OCI-LY3 (cell line): ENCODE data around the gene GTPBP3.

Experiments
- H2AFZ ChIP-seq: fragments of 200-600, 300-600 bp; shearing (Covaris generic); 2 replicates; pipeline ENCODE4 v1.6.0; 2014; ENCODE audit warnings: antibody characterized with exemption, low read depth, low read length
- H3K27ac ChIP-seq: fragments of 200-600, 300-600 bp; sonication (generic); 2 replicates; pipeline ENCODE4 v1.5.1; 2014; ENCODE audit warnings: mild to moderate bottlenecking, low read length, moderate library complexity, mixed read lengths
- H3K27me3 ChIP-seq: fragments of 200-600, 300-600 bp; sonication (generic); 2 replicates; pipeline ENCODE4 v1.6.1; 2014; ENCODE audit warnings: low read depth, low read length, mixed read lengths
- H3K36me3 ChIP-seq: fragments of 200-600, 300-600 bp; sonication (generic); replicated peaks from 2 replicates; pipeline ENCODE3; 2014; ENCODE audit warnings: low read depth, low read length, mixed read lengths
- H3K4me1 ChIP-seq: fragments of 300-600, 200-600 bp; sonication (generic); 2 replicates; pipeline ENCODE4 v1.6.1; 2014; ENCODE audit warnings: low read length, mixed read lengths
- H3K4me2 ChIP-seq: fragments of 200-600, 300-600 bp; sonication (generic); 2 replicates; pipeline ENCODE4 v1.6.1; 2014; ENCODE audit warnings: low read length, mixed read lengths
- H3K4me3 ChIP-seq: fragments of 300-600, 200-600 bp; sonication (generic); 2 replicates; pipeline ENCODE4 v1.5.1; 2014; ENCODE audit warnings: antibody characterized with exemption, mild to moderate bottlenecking, low read length, moderate library complexity
- H3K79me2 ChIP-seq: fragments of 300-600, 200-600 bp; shearing (Covaris generic); 2 replicates; pipeline ENCODE4 v1.6.1; 2014; ENCODE audit warnings: mild to moderate bottlenecking, low read length, mixed read lengths
- H3K9ac ChIP-seq: fragments of 300-600, 200-600 bp; shearing (Covaris generic); 2 replicates; pipeline ENCODE4 v1.6.0; 2014; ENCODE audit warnings: mild to moderate bottlenecking, low read length, moderate library complexity
- H3K9me3 ChIP-seq: fragments of 200-600, 300-600 bp; shearing (Covaris generic); 2 replicates; pipeline ENCODE4 v1.6.1; 2014; ENCODE audit warnings: low read length, mixed read lengths; ENCODE audit not compliant: insufficient read depth
- H4K20me1 ChIP-seq: fragments of 200-600, 300-600 bp; sonication (generic); 2 replicates; pipeline ENCODE4 v1.6.1; 2016; ENCODE audit warnings: low read length, mixed read lengths; ENCODE audit not compliant: insufficient read depth
- EZH2phosphoT487 ChIP-seq: fragments of 200-600 bp; shearing (Covaris generic); IDR thresholded peaks from 2 replicates; pipeline ENCODE4 v1.6.1; 2018; ENCODE audit warnings: antibody characterized with exemption, mixed run types, low read depth
- TF ChIP-seq, protein P1 (sequence below): fragments of 200-600, 300-600 bp; sonication (generic); IDR thresholded peaks from 2 replicates; pipeline ENCODE4 v1.5.1; 2014; ENCODE audit warnings: antibody characterized with exemption, low read length, low read depth

The GTPBP3 gene

GRCh38 chr19:17312189-17313113, 24.9 kb upstream of the GTPBP3 start:
- Histone ChIP-seq H4K20me1 (peaks cover 12% of the 10 kb centered on the region; the same call in 1 of the 2 replicates), H3K4me2 (no peak overlapping the region), H3K4me3 (no peak overlapping the region), H3K4me1 (peaks cover 9% of the 10 kb centered on the region), H3K27me3 (no peaks in the 10 kb centered on the region), H3K9me3 (no peaks in the 10 kb centered on the region), H3K9ac (no peak overlapping the region), H3K36me3 (peaks cover 22% of the 10 kb centered on the region), H2AFZ (no peak overlapping the region), H3K27ac (no peak overlapping the region), H3K79me2 (peaks cover 40% of the 10 kb centered on the region)
- no peak for TF ChIP-seq EZH2phosphoT487
- TF ChIP-seq, protein P1, sequence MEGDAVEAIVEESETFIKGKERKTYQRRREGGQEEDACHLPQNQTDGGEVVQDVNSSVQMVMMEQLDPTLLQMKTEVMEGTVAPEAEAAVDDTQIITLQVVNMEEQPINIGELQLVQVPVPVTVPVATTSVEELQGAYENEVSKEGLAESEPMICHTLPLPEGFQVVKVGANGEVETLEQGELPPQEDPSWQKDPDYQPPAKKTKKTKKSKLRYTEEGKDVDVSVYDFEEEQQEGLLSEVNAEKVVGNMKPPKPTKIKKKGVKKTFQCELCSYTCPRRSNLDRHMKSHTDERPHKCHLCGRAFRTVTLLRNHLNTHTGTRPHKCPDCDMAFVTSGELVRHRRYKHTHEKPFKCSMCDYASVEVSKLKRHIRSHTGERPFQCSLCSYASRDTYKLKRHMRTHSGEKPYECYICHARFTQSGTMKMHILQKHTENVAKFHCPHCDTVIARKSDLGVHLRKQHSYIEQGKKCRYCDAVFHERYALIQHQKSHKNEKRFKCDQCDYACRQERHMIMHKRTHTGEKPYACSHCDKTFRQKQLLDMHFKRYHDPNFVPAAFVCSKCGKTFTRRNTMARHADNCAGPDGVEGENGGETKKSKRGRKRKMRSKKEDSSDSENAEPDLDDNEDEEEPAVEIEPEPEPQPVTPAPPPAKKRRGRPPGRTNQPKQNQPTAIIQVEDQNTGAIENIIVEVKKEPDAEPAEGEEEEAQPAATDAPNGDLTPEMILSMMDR: no peak

GRCh38 chr19:17314007-17314593, 23.3 kb upstream of the GTPBP3 start:
- peaks cover 12% of the 10 kb centered on the region; the same call in 1 of the 2 replicates for H4K20me1 ChIP-seq
- H3K79me2 ChIP-seq: peaks cover 36% of the 10 kb centered on the region
- peaks cover 9% of the 10 kb centered on the region for H3K4me1 ChIP-seq
- H3K27me3 ChIP-seq: no peaks in the 10 kb centered on the region
- no peak overlapping the region for H3K4me3 ChIP-seq
- no peaks in the 10 kb centered on the region for H3K9me3 ChIP-seq
- TF ChIP-seq, protein P1: no peak
- TF ChIP-seq EZH2phosphoT487: no peak
- peaks cover 22% of the 10 kb centered on the region for H3K36me3 ChIP-seq
- H3K9ac ChIP-seq: no peak overlapping the region
- no peak overlapping the region for H2AFZ ChIP-seq
- no peak overlapping the region for H3K4me2 ChIP-seq
- no peak overlapping the region for H3K27ac ChIP-seq

DNA sequence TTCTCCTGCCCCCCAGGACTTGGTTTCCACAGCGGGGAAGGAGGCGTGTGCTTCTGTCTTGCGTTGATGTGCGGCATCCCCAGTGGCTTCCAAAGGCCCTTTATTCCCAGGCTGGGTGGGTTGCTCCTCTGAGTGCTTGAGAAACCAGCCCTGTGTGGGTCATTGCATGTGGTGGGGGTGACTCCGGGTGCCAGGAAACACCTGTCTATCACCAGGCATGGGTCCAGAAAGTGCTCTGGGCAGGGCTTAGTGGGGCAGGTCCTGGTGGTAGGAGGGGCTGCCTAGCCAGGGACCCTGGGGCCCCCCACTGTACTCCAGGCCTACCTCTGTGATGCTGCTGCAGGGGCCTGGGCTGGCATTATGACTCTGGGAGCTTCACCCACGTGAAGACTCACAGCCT, 18.4 kb upstream of the GTPBP3 start:
- H3K4me3 ChIP-seq: no peak overlapping the region
- H4K20me1 ChIP-seq: no peaks in the 10 kb centered on the region
- H3K4me1 ChIP-seq: no peaks in the 10 kb centered on the region
- H3K27ac ChIP-seq: no peak overlapping the region
- no peaks in the 10 kb centered on the region for H3K27me3 ChIP-seq
- no peaks in the 10 kb centered on the region for H3K9me3 ChIP-seq
- no peak overlapping the region for H3K4me2 ChIP-seq
- no peaks in the 10 kb centered on the region for H3K79me2 ChIP-seq
- H3K36me3 ChIP-seq: peaks cover 27% of the 10 kb centered on the region
- no peak overlapping the region for H3K9ac ChIP-seq
- no peak overlapping the region for H2AFZ ChIP-seq
- no peak for TF ChIP-seq EZH2phosphoT487
- TF ChIP-seq, protein P1: no peak
